Measurements from ENCODE around the gene TYW3. TPM values are rescaled to one million over a fixed set of nuclear protein-coding genes. Genes with fewer than 3 reads are reported as not detected.
A peak's percentile ranks its signal among the peaks of the same experiment; 100 is the strongest.

Gene TYW3
- total and polyA plus RNA-seq, 2 of the 13 experiments (the other 11 are each of a cell fraction or from before 2014, with no cell fraction given): 17.6 to 45.8 TPM

DNA sequence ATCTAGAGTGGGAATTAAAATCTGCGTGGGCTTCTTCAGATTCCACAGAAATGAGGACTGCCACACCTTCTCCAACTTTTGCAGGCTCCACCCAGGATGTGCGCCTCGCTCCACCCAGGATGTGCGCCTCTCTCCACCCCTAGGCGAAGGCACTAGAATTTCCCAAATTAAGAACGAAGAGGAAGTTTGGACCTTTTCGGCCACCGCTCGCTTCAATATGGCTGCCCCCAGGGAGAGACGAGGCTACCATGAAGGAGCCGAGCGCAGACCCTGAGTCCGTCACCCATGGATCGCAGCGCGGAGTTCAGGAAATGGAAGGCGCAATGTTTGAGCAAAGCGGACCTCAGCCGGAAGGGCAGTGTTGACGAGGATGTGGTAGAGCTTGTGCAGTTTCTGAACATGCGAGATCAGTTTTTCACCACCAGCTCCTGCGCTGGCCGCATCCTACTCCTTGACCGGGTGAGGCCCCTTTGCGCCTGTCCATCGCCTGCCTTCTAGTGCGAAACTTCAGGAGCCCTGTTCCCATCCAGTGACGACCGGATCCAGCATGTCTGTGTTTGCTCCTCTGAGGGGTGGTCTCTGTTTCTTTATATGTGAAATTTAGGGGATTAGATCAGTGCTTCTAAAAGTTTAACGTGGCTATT is at the start of gene TYW3, which contains the start of gene CRYZ (continued):
- no peak for TF ChIP-seq IRF1 (CRISPR knock-in tag; IDR thresholded peaks at IDR 0.05; ENCODE audit: low read depth)
- TF ChIP-seq ELF4 (CRISPR knock-in tag; IDR thresholded peaks at IDR 0.05; ENCODE audit: borderline replicate concordance): peak; percentile 70; the same call in 1 of the 2 replicates
- TF ChIP-seq, protein P1, sequence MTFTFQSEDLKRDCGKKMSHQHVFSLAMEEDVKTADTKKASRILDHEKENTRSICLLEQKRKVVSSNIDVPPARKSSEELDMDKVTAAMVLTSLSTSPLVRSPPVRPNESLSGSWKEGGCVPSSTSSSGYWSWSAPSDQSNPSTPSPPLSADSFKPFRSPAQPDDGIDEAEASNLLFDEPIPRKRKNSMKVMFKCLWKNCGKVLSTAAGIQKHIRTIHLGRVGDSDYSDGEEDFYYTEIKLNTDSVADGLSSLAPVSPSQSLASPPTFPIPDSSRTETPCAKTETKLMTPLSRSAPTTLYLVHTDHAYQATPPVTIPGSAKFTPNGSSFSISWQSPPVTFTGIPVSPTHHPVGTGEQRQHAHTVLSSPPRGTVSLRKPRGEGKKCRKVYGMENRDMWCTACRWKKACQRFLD (CRISPR knock-in tag; IDR thresholded peaks at IDR 0.05; ENCODE audit: borderline replicate concordance): no peak
- TF ChIP-seq MAF1 (CRISPR knock-in tag; IDR thresholded peaks at IDR 0.05; ENCODE audit: borderline replicate concordance): no peak; the same call in 1 of the 2 replicates
- 0 out of 2 replicates have a peak, but pooled peaks have one; percentile 41 for TF ChIP-seq ZBTB7B (CRISPR knock-in tag; IDR thresholded peaks at IDR 0.05)
- peak; percentile 72; the same call in 1 of the 3 replicates for TF ChIP-seq MXI1 (IDR thresholded peaks at IDR 0.05; ENCODE audit: borderline replicate concordance, low read depth, low read length)
- peak; percentile 81 for TF ChIP-seq GATAD2A (CRISPR knock-in tag; IDR thresholded peaks at IDR 0.05)
- no peak for TF ChIP-seq ZNF296 (CRISPR knock-in tag; conservative IDR thresholded peaks at IDR 0.05)
- TF ChIP-seq, protein P2, sequence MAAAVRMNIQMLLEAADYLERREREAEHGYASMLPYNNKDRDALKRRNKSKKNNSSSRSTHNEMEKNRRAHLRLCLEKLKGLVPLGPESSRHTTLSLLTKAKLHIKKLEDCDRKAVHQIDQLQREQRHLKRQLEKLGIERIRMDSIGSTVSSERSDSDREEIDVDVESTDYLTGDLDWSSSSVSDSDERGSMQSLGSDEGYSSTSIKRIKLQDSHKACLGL (CRISPR knock-in tag; IDR thresholded peaks at IDR 0.05): peak; percentile 70; the same call in 1 of the 2 replicates
- peak; percentile 62; the same call in 1 of the 2 replicates for TF ChIP-seq SIX4 (CRISPR knock-in tag; IDR thresholded peaks at IDR 0.05)
- peak; percentile 89 for TF ChIP-seq YEATS2 (CRISPR knock-in tag; IDR thresholded peaks at IDR 0.05; ENCODE audit: borderline replicate concordance)
- TF ChIP-seq ZNF75D (CRISPR knock-in tag; IDR thresholded peaks at IDR 0.05; ENCODE audit: borderline replicate concordance): no peak
- TF ChIP-seq, protein P3, sequence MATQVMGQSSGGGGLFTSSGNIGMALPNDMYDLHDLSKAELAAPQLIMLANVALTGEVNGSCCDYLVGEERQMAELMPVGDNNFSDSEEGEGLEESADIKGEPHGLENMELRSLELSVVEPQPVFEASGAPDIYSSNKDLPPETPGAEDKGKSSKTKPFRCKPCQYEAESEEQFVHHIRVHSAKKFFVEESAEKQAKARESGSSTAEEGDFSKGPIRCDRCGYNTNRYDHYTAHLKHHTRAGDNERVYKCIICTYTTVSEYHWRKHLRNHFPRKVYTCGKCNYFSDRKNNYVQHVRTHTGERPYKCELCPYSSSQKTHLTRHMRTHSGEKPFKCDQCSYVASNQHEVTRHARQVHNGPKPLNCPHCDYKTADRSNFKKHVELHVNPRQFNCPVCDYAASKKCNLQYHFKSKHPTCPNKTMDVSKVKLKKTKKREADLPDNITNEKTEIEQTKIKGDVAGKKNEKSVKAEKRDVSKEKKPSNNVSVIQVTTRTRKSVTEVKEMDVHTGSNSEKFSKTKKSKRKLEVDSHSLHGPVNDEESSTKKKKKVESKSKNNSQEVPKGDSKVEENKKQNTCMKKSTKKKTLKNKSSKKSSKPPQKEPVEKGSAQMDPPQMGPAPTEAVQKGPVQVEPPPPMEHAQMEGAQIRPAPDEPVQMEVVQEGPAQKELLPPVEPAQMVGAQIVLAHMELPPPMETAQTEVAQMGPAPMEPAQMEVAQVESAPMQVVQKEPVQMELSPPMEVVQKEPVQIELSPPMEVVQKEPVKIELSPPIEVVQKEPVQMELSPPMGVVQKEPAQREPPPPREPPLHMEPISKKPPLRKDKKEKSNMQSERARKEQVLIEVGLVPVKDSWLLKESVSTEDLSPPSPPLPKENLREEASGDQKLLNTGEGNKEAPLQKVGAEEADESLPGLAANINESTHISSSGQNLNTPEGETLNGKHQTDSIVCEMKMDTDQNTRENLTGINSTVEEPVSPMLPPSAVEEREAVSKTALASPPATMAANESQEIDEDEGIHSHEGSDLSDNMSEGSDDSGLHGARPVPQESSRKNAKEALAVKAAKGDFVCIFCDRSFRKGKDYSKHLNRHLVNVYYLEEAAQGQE (IDR thresholded peaks at IDR 0.05; ENCODE audit: borderline replicate concordance in 1 of 2, low read depth in 1 of 2, low read length in 2 of 2): peak in 1 of 2 experiments; percentile 70; a peak in 1 of 4 replicates
- TF ChIP-seq JUNB (CRISPR knock-in tag; IDR thresholded peaks at IDR 0.05; ENCODE audit: borderline replicate concordance): 0 out of 2 replicates have a peak, but pooled peaks have one; percentile 32
- TF ChIP-seq, protein P4, sequence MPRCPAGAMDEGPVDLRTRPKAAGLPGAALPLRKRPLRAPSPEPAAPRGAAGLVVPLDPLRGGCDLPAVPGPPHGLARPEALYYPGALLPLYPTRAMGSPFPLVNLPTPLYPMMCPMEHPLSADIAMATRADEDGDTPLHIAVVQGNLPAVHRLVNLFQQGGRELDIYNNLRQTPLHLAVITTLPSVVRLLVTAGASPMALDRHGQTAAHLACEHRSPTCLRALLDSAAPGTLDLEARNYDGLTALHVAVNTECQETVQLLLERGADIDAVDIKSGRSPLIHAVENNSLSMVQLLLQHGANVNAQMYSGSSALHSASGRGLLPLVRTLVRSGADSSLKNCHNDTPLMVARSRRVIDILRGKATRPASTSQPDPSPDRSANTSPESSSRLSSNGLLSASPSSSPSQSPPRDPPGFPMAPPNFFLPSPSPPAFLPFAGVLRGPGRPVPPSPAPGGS (CRISPR knock-in tag; IDR thresholded peaks at IDR 0.05): no peak
- peak; percentile 54; the same call in 1 of the 2 replicates for TF ChIP-seq PITX1 (CRISPR knock-in tag; IDR thresholded peaks at IDR 0.05)
- peak; percentile 94; the same call in 1 of the 2 replicates for TF ChIP-seq ZNF350 (CRISPR knock-in tag; IDR thresholded peaks at IDR 0.05; ENCODE audit: borderline replicate concordance, low read depth)
- TF ChIP-seq ZNF101 (CRISPR knock-in tag; IDR thresholded peaks at IDR 0.05; ENCODE audit: borderline replicate concordance, low read depth): no peak
- TF ChIP-seq ZNF232 (CRISPR knock-in tag; IDR thresholded peaks at IDR 0.05; ENCODE audit: borderline replicate concordance): peak; percentile 57; the same call in 1 of the 2 replicates

All from HepG2 (cell line).